Hematopoietic multipotent progenitor cell treated with erythropoietin and hydrocortisone succinate and interleukin-3 and kit ligand, for 17 days (in vitro differentiated cells): ENCODE data around the gene FN3K.

ENCODE experiments used
- DNase-seq: peaks from one replicate; pipeline ENCODE4 v3.0.0-alpha.2; 2015; ENCODE audit warnings: low spot score

The FN3K gene

DNA sequence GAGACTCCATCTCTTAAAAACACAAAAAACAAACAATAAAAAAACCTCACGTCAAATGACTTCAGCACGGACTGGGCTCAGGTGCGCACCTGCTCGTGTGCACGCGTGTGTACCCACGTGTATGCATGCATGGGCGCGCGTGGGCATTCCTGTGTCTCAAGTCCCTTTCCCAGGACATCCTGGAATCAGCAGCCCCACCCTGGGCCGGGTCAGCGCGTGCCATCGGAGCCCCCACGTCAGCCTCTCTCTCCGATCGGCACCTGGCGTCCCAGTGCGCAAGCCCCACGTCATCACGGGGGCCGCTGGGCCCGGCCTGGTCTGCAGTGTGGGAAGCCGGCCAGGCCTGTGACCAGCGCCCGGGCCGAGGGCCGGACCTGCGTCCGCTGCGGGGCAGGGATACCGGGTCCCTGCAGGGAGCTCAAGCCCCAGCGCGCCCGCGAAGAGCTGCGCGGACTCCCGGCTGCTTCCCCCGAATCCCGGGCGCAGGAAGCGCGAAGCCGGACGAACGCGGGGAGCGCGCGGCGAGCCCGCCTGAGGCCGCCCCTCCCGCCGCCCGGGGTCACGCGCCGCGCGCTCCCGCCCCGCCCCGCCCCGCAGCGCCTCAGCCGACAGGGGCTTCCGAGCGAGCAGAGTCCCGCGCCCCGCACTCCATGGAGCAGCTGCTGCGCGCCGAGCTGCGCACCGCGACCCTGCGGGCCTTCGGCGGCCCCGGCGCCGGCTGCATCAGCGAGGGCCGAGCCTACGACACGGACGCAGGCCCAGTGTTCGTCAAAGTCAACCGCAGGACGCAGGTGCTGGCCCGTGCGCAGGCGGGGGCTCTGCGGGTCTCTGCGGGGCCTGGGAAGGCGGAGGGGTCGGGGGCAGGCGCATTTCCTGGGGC lies at the start of gene FN3K:
FN3K (plus strand) TSS at position 629 of the 880 bp plus-strand sequence; CDS start at position 651, 22 bp downstream.
- peak; percentile 18 for DNase-seq

DNA sequence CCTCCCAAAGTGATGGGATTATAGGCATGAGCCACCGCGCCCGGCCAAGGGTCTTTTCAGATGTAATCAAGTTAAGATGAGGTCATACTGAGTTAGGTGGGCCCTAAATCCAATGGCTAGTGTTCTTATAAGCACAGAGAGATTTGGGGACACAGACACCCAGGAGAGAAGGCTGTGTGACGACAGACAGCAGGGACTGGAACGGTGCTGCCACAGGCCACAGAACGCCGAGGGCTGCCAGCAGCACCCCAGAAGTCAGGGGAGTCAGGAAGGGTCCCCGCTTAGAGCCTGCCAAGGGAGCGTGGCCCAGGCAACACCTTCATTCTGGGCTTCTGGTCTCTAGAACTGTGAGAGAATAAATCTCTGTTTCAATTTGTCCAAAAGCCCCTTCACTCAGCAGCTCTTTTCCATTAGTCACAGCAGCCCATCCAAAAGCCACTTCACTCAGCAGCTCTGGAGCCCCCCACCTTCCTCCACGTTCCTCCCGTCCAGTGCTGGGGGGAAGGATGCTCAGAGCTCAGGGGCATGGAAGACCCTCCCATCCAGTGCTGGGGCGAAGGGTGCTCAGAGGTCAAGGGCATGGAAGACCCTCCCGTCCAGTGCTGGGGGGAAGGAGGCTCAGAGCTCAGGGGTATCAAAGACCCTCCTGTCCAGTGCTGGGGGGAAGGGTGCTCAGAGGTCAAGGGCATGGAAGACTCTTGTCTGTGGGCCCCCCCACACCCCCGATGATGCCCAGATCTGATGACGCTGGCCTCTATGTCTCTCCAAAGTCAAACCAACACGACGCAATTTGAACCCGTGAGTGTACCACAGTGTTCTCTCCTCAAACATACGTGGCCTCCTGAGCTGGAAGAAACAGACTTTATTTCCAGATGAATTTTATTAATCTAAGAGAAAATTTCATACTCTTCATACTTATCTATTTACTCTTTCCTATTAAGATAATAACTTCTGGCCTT lies 48.8 kb upstream of the FN3K start:
- DNase-seq: no peak

DNA sequence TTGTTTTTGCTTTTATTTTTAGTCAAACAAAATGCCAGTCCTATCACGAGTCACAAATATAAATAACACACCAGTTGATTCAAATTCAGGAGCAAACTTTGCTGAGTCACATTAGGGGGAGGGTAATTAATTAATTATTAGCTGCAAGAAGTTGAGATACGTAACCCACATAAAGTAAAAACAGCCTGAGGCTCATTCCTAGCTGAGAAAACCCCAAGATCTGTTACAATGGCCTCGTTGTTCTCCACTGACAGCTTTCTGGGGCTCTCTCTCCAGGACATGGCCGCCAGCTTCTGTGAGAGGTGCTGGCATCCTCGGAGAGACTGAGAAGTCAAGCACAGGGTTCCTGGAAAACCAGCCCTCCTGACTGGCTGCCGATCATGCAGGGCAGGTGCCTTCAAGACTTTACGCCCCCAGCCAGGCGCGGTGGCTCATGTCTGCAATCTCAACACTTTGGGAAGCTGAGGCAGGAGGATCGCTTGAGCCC lies 48.0 kb upstream of the FN3K start:
- DNase-seq: no peak

DNA sequence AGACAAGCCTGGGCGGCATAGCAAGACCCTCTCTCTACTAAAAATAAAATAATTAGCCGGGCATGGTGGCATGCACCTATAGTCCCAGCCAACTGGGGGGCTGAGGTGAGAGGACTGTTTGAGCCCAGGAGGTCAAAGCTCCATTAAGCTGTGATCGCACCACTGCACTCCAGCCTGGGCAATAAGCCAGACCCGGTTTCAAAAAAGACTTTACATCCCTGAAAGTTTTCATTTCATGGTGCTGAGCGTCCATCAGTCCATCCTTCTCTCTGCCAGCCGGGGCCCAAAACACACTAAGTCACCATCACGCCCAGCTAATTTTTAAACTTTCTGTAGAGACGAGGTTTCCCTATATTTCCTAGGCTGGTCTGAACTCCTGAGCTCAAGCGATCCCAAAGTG lies 47.5 kb upstream of the FN3K start:
- DNase-seq: no peak

DNA sequence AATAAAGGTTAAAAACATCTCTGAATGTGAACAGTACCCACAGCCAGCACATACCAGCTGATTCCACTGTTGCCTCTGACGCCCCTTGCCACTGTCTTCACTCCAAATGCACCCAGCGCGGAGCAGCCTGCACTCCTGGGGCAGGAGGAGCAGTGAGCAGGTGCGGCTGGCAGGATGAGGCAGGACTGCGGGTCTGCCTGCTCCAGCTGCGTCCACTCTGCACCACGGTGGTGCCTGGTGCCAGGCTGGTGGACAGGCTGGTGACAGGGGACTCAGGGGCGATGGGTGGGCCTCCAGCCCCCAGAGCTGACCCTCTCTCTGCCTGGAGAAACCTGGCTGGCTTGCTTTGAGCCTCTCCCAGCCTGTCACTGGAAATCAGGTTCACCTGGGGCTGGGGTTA lies 46.3 kb upstream of the FN3K start:
- DNase-seq: no peak

DNA sequence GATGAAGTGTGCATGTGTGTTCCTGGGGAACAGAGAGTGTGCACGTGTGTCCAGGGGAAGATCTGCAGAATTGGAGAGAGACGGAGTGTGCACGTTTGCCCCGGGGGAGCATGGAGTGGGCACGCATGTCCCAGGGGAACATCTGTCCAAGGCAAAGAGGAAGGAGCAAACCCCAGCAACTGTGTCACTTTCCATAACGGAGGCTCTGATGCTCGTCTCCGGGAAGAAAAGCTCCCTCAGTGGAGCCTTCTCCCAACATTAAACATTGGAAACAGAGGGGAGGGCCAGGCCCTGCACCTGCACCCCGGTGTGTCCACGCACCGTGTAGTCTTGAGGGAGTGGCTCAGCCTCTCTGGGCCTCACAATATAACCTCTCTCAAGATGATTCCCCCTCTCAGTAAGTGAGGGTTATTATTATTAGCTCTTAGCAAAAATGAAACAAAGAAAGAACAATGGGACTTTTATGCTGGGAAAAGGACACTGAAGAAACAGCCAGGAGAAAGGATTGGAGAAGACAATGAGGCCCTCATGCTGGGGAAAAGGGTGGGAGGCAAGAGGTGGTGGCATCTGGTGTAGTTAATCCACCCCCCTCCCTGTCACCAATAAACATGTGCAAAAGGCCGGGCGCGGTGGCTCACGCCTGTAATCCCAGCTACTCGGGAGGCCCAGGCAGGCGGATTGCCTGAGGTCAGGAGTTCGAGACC lies 44.5 kb upstream of the FN3K start:
- no peak for DNase-seq

DNA sequence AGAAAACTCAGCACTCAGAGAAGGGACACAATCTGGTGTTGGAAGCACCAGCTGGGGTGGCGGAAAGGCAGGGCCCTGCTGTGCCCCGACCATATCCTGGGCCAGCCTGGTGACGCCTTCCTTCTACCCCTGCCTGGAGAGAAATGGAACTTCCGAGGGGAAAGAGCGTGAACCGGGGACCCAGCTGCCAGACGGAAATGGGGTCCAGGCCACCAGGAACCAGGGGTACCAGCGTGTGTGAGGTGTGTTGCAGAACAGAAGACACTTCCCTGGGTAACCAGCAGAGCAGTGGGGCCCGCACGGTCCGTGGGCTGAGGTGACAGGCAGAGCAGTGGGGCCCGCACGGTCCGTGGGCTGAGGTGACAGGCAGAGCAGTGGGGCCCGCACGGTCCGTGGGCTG lies 43.7 kb upstream of the FN3K start:
- DNase-seq: no peak

DNA sequence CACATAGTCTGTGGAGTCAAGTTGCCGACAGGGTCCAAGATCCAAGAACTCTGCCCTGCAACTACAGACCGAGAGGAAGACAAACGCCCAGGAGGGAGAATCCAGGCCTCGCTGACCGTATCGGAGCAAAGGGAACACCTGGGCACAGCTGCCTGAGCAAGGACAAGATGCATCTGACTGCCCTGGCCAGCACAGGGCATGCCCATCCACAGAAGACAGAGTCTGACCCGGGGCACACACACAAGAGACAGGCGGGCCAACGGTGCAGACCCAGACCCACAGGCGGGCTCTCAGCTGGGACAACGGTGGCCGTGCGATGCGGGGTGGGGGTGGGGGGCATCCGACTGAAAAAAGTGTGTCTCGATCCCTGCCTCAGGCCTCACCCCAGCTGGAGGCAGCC lies 43.1 kb upstream of the FN3K start:
- no peak for DNase-seq

DNA sequence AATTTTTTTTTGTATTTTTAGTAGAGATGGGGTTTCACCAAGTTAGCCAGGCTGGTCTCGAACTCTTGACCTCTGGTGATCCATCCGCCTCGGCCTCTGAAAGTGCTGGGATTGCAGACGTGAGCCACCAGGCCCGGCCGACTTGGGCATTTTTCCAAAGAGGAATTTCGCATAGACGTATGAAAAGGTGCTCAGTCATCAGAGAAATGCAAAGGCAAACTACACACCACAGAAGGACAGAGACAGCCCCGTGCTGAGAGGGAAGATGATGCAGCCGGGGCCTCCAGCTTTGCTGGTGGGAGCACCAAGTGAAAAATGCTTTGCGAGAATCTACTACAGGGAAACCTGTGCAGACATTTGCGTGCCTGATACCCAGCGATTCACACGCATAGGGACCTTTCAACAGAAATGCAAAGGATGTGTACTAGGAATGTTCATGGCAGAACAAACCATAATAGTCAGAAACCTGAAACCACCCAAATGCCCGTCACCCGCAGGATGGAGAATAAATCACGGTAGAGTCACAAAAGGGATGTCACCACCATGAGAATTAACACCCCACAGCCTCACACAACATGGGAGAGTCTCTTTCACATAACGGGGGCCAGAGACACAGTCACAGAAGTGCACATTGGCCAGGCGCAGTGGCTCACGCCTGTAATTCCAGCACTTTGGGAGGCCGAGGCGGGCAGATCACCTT lies 42.1 kb upstream of the FN3K start:
- DNase-seq: no peak

DNA sequence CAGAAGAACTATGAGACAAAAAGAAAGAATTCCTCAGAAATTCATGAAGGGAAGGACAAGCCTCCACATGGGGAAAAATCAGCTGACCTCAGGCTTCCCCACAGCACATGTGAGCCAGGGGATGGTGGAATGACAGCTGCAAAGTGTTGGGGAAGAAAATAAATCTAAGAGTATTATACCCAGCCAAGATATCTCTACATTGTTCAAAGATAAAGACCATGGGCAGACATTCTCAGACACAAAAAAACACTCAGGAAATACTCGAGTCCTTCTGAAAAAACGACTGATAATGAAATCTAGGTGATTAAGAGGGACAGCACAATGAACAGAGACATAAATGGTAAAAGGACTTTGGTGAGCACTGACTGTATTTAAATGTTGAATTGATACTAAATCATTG lies 40.8 kb upstream of the FN3K start:
- no peak for DNase-seq

DNA sequence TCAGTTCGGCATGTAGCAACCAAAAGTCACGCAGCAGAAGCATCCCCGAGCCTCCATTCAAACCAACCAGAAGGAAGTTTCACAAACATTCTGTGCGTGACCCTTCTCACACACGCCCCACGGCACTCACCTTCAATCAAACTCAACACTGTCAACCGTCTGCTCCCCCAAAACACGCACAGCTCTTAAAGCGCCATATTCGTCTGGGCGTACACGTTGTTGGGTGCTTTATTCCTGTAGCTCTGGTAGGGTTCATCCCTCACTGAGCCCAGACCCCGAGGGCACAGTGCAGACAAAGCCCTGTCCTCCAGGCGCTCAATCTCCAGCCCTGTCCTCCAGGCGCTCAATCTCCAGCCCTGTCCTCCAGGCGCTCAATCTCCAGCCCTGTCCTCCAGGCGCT lies 39.2 kb upstream of the FN3K start:
- no peak for DNase-seq

DNA sequence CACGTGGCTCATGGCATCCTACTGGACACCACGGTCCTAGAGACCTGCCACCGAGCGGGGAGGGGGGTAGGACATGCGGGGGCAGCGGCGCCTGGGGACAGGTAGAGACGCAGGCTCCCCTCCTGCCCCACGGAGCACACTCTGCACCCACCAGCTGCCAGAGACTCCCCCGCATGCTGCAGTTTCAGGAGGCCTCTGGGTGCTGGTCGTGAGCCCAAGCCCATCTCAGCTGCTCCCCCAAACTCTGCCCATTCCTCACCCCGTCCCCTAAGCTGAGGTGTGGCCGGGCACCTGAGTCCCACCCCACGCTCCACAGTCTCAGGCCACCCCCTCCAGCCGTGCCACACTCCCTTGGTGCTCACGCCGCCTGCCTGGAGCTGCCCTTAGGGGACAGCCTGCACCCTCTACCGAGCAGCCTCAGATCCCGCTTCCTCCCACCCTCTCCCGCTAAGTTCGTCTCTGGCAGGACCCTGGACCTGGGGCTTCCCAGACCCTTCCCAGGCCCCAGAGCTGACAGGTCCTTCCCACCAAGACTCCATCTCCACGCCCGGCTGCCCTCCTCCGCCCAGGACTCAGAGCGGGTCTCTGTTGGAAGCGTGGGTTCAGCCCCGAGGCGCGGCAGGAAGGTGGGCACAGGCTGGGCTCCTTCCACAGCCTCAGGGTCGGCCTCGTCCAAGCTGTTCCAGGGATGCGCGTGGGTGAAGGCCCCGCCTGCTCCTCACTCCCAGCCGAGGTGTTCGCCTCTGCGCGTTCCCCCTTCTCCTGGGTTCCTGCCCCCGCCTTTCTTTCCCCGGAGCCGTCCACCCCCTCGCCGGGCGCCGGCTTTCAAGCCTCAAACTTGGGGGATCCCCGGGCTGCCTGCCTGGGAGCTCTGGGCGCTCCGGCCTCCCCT lies 38.3 kb upstream of the FN3K start:
- no peak for DNase-seq

DNA sequence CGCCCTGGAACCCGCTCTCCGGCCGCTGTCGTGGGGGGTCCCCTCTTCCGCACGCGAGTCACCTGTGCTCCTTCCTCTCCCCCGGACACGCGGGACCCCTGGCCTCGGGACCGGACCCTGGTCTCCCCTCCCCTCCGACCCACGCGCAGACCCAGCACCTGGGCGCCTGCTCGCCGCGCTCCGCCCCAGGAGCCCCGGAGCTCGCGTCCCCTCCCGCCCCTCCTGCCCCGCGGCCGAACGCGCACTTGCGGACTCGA lies 37.7 kb upstream of the FN3K start:
- no peak for DNase-seq

DNA sequence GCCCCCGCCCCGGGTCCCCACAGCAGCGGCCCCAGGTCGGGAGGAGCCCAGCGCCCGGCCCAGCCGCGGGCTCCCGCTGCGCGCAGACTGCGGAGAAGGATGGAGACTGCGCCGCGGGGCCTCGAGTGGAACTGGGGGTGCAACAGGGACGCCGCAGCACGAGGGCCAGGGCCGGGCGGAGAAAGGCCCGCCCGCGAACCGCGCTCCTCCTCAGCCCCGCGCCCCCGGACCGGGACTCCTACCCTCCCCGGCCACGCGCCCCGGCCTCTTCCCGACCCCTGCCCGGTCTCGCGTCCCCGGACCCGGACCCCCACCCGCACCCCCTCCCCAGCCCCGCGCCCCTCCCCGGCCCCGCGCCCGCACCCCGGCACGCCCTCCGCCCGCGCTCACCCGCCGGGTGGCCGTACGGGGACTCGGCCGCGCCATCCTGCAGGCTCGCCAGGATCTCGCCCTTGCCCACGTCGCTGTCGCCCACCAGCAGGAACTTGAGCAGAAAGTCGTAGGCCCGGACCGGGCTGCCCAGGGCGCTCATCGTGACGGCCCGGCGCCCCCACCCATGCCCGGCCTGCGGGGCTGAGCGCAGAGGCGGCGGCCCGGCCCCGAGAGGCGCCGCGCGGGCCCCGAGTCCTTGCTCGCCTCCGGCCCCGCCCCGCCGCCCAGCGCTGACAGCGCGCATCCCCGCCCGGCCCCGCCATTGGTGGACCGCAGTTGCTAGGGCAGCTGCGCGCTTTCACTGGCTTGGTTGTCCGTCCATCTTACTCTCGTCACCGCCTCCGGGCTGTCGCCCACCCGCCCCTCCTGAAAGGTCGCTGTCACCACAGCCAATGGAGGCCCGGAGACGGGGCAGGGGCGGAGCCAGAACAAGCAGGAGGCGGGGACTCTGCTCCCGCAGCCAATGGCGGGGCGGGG lies 37.1 kb upstream of the FN3K start, which contains the start of gene RAB40B:
RAB40B (minus strand) TSS at position 634 of the 909 bp plus-strand sequence; CDS start at position 532, 102 bp downstream.
- peak; percentile 84 for DNase-seq

DNA sequence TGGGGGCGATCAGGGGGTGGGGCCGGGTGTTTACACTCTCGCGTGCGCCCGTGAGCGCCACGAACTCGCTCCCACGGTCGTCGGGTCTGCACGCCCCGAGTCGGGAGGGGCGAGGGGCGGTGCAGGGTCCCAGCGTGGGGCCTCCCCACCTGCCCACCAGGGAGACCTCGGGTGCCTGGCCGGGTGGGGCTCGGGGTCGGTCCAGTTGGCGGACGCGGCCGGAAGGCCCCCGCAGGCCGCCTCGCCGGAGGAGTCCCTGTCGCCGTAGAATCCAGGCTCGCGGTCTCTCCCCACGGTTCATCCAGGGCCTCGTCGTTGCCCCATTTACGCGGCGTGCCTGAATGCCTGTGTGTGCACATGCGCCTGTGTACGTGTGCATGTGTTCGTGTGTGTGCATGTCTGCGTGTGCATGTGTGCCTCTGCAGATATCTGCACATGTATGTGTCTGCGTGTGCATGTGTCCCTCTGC lies 36.4 kb upstream of the FN3K start:
- no peak for DNase-seq

DNA sequence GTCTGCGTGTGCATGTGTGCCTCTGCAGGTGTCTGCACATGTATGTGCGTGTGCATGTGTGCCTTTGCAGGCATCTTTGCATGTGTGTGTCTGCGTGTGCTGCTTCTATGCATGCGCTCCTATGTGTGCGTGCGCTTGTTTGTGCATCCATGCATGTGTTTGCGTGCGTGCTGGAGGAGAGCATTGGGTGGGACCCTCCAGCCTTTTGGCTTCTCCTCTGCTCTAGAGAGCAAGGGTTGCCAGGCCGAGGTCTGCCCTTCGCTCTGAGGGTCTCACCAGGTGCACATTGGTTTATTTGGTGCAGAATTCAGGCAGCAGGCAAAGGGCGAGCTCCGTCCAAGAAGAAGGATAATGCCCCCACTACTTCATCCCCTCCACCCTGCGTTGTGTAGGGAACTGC lies 35.9 kb upstream of the FN3K start:
- no peak for DNase-seq

DNA sequence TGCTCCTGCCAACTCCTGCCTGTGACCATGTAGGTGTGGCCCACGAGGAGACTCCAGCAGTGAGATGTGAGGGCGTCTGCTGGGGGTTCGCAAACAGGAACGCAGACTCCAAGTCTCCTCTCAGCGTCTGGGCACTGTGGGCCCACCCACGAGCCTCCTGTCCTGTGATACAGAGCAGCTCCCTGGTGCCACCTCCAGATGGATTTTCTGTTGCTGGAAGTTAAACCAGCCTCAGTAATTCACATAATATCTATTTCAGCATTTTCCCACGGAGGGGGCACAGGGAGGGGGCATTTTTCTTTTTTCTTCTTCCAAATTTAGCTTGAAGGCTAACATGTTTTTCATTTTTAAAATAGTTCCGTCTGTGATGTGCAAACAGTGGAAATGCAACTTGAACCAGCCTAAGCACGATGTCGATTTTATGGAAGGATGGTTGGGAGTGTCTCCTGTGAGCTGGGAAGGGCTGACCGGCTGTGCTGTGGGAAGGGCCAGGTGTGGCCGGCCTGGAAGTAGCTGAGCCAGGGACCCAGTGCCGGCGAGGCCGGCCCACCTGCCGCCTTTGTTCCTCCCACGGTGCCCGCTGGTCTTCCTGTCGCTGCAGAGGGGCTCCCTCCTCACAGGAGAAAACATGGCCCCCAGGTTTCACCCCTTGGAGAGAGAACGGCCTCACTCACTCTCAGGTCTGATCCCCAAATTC lies 33.0 kb upstream of the FN3K start:
- no peak for DNase-seq

DNA sequence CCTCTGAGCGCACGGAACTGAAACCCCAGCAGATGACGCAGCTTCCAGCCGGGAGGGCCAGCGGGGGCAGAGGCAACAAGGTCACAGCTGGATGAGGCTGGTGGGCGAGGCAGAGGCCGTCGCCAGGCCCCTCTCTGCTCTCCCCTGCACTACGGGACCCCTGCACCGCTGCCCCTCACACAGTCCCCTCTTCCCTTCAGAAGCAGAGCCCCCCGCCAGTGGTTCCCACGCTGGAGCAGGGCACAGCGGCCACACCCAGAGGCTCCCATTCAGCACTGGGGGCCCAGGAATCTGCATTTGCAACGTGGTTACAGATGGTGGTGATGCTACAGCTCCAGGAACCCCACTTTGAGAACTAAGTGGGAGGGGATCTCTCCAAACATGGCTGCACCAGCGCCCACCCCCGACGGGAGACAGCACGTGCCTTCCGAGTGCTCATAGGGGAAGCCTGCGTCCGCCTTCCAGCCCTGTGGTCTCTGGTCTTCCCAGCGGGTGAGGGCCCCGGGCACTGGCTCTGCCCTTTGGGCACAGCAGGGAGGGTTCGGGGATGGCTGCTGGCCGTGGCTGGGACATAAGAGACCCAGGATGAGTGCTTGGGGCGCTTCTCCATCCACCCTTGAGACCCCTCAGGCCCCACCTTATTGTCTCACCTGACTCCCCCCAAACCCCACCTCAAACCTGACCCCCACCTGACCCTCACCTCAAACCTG lies 32.2 kb upstream of the FN3K start:
- DNase-seq: no peak
